Thyroid gland (tissue), 4 donors: ENCODE measurements around the gene TRIM47.

Experiments used
- POLR2A ChIP-seq, 2 donors: fragments of 450-650 bp; IDR thresholded peaks; one replicate each; pipeline ENCODE4 v1.6.1; 2017; ENCODE audit warnings: antibody characterized with exemption in 2 of 2, mild to moderate bottlenecking in 2 of 2, moderate library complexity in 1 of 2
- TF ChIP-seq, protein P1 (sequence below), 6 experiments: fragments of 200-600 bp in 3 of 6; fragments of 450-650 bp in 3 of 6; sonication (generic) in 3 of 6; IDR thresholded peaks; one replicate each; pipeline ENCODE4 v1.5.1; 2016 to 2019; ENCODE audit warnings: antibody characterized with exemption in 6 of 6, mild to moderate bottlenecking in 2 of 6, inconsistent platforms in 1 of 6, moderate library complexity in 1 of 6

DNA sequence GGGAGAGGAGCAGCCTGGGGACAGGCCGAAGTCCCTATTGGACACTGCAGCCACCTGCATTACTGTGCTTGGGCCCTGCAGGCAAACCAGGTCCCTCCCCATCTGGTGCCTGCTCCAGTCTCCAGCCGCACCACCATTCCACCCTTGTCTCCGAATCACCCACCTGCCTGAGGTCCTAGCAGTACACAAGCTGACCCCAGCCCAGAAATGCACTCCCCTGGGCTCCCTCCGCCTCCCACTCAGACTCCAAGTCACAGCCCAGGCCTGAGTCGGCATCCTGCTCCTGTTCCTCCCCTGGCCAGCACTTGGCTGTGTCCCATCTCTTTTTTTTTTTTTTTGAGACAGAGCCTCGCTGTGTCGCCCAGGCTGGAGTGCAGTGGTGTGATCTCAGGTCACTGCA, 40.5 kb downstream of the TRIM47 start:
- TF ChIP-seq, protein P1, sequence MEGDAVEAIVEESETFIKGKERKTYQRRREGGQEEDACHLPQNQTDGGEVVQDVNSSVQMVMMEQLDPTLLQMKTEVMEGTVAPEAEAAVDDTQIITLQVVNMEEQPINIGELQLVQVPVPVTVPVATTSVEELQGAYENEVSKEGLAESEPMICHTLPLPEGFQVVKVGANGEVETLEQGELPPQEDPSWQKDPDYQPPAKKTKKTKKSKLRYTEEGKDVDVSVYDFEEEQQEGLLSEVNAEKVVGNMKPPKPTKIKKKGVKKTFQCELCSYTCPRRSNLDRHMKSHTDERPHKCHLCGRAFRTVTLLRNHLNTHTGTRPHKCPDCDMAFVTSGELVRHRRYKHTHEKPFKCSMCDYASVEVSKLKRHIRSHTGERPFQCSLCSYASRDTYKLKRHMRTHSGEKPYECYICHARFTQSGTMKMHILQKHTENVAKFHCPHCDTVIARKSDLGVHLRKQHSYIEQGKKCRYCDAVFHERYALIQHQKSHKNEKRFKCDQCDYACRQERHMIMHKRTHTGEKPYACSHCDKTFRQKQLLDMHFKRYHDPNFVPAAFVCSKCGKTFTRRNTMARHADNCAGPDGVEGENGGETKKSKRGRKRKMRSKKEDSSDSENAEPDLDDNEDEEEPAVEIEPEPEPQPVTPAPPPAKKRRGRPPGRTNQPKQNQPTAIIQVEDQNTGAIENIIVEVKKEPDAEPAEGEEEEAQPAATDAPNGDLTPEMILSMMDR (IDR thresholded peaks at IDR 0.05): no peak
- no peak for TF ChIP-seq POLR2A (IDR thresholded peaks at IDR 0.05)
